ENCODE measurements around the gene EXOC2. TPM values are rescaled to one million over a fixed set of nuclear protein-coding genes. Genes with fewer than 3 reads are reported as not detected.
"Not testable (repeated sequence)": the region's sequence is repeated elsewhere in the genome, so short reads cannot be mapped to it uniquely, and the experiment has no call there.

EXOC2 gene
- total RNA-seq, 5 donors from 2014 or later (not counting 1 experiment from before 2014, with no cell fraction given) = 30.7 to 40.6 (median 39.3) TPM

DNA sequence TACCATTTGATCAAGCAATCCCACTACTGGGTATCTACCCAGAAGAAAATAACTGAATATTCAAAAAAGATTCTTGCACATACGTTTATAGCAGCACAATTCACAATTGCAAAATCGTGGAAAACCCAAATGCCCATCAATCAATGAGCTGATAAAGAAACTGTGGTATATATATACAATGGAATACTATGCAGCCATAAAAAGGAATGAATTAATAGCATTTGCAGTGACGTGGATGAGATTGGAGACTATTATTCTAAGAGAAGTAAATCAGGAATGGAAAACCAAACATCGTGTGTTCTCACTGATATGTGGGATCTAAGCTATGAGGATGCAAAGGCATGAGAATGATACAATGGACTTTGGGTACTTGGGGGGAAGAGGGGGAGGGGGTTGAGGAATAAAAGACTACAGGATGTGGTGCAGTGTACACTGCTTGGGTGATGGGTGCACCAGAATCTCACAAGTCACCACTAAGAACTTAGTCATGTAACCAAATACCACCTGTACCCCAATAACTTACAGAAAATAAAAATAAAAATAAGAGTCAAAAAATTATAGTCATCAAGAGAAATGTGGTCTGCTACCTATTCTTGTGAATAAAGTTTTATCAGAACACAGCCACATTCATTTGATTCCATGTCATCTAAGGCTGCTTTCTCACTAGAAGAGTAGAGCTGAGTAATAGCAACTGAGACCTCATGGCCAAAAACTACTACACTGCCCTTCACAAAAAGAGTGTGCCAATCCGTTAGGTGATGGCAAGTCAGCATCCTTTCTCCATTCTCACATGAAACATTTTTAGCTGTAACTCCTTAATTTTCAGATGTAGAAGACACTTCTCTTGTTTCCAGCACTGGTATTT, 27.3 kb downstream of the EXOC2 start:
- peaks cover 3% of the 10 kb centered on the region in 2 experiments for H3K4me1 ChIP-seq (ENCODE audit: control insufficient read depth in 1 of 2, extremely low read depth in 1 of 2, insufficient read depth in 2 of 2, low read length in 2 of 2)
- no peaks in the 10 kb centered on the region for H3K27me3 ChIP-seq (replicated peaks in 1 of 2; ENCODE audit: control insufficient read depth in 2 of 2, extremely low read depth in 1 of 2, insufficient read depth in 2 of 2, low read length in 1 of 2)
- Mint-ChIP-seq H3K9me3 (peaks cover 4 to 14% (median 8%) of the 10 kb centered on the region in 3 donors), H3K4me3 (no peak overlapping the region), H3K36me3 (peaks cover 32% of the 10 kb centered on the region), H3K27ac (no peak overlapping the region), H3K4me1 (peaks cover 57 to 65% (median 58%) of the 10 kb centered on the region in 3 donors), H3K27me3 (no peaks in the 10 kb centered on the region)
- peaks cover 2 to 8% of the 10 kb centered on the region in 2 donors for H3K36me3 ChIP-seq (ENCODE audit: control insufficient read depth in 2 of 2, extremely low read depth in 1 of 2, insufficient read depth in 1 of 2, low read length in 1 of 2)
- ATAC-seq (replicated peaks in 1 of 4) (no peak), DNase-seq (no peak)
- H3K9me3 ChIP-seq = no peaks in the 10 kb centered on the region
- ChIA-PET POLR2A (interaction anchor here in 1 of 2 donors (0.6 kb wide), 1 partner anchor 48 kb away, joined by 3 read pairs; no protein-coding TSS in a partner anchor), CTCF (interaction anchor here in 1 of 2 donors (0.6 kb wide), 1 partner anchor 353 kb away, joined by 3 read pairs; no protein-coding TSS in a partner anchor)
- H3K4me3 ChIP-seq (ENCODE audit: control insufficient read depth in 1 of 2, extremely low read depth in 1 of 2, low read length in 1 of 2) = no peak overlapping the region
- 100% methylated on average over 2 of the region's 5 CpGs for WGBS (ENCODE audit: insufficient coverage)
- H3K27ac ChIP-seq (ENCODE audit: low read length) = no peak overlapping the region

DNA sequence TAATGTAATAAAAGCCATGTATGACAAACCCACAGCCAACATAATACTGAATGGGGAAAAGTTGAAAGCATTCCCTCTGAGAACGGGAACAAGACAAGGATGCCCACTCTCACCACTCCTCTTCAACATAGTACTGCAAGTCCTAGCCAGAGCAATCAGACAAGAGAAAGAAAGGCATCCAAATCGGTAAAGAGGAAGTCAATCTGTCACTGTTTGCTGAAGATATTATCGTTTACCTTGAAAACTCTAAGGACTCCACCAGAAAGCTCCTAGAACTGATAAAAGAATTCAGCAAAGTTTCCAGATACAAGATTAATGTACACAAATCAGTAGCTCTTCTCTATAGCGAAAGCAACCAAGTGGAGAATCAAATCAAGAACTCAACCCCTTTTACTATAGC, 29.2 kb downstream of the EXOC2 start:
- DNase-seq; H3K27me3 Mint-ChIP-seq; CTCF ChIA-PET; H3K27ac Mint-ChIP-seq; H3K27ac ChIP-seq (ENCODE audit: low read length); H3K9me3 ChIP-seq; H3K4me3 ChIP-seq (ENCODE audit: control insufficient read depth in 1 of 2, extremely low read depth in 1 of 2, low read length in 1 of 2); POLR2A ChIA-PET; ATAC-seq (replicated peaks in 1 of 4); H3K36me3 ChIP-seq (ENCODE audit: control insufficient read depth in 2 of 2, extremely low read depth in 1 of 2, insufficient read depth in 1 of 2, low read length in 1 of 2); H3K27me3 ChIP-seq (replicated peaks in 1 of 2; ENCODE audit: control insufficient read depth in 2 of 2, extremely low read depth in 1 of 2, insufficient read depth in 2 of 2, low read length in 1 of 2): not testable (repeated sequence)
- WGBS (ENCODE audit: insufficient coverage) = no CpG with 5 or more reads among the region's 4 CpGs
- peaks cover 3 to 14% of the 10 kb centered on the region in 2 experiments for H3K4me1 ChIP-seq (ENCODE audit: control insufficient read depth in 1 of 2, extremely low read depth in 1 of 2, insufficient read depth in 2 of 2, low read length in 2 of 2)
- Mint-ChIP-seq H3K36me3 (peaks cover 31% of the 10 kb centered on the region), H3K9me3 (peaks cover 4 to 14% (median 8%) of the 10 kb centered on the region in 3 donors), H3K4me3 (peak overlapping the region in 1 of 3 donors; percentile 62), H3K4me1 (peaks cover 70 to 75% (median 71%) of the 10 kb centered on the region in 3 donors)

DNA sequence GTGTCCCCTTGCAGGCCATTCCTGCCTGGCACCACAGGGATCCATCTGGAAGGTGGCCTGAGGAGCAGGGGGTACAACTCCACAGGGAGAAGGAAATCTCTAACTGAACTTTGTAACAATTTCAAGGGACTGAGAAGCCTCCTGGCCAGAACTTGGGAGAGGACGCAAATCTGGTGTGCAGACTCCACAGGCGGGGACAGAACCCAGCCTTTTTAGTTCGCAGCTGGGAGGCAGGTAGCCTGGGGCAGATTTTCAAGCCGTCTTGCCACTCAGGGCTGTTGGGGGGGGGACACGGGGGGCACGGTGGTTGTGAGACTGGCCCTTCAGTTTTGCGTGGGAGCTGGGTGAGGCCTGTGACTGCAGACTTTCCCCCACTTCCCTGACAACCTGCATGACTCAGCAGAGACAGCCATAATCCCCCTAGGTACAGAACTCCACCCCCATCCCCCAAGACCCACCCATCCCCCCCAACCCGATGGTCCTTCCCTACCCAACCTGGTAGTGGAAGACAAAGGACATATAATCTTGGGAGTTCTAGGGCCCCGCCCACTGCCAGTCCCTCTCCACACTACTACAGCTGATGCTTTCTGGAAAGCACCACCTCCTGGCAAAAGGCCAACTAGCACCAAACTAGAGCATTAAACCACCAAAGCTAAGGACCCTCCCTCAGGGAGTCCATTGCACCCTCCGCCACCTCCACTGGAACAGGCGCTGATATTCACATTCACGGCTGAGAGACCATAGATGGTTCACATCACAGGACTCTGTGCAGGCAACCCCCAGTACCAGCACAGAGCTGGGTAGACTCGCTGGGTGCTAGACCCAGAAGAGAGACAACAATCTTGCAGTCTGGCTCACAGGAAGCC, 33.0 kb downstream of the EXOC2 start:
- no peaks in the 10 kb centered on the region for H3K27me3 ChIP-seq (replicated peaks in 1 of 2; ENCODE audit: control insufficient read depth in 2 of 2, extremely low read depth in 1 of 2, insufficient read depth in 2 of 2, low read length in 1 of 2)
- Mint-ChIP-seq H3K4me3 (peak overlapping the region in 1 of 3 donors; percentile 60), H3K27me3 (no peaks in the 10 kb centered on the region), H3K36me3 (peaks cover 36% of the 10 kb centered on the region), H3K4me1 (peaks cover 60 to 70% (median 66%) of the 10 kb centered on the region in 3 donors), H3K27ac (peak overlapping the region; percentile 56 to 62), H3K9me3 (peaks cover 0 to 7% (median 2%) of the 10 kb centered on the region in 3 donors)
- CTCF ChIA-PET = no interaction called here
- ATAC-seq (replicated peaks in 1 of 4) (peak; percentile 45 to 58 (median 52)), DNase-seq (peak in 7 of 35 experiments; percentile 1 to 17 (median 3))
- POLR2A ChIA-PET = interaction anchor here in 1 of 2 donors (0.6 kb wide), 1 partner anchor 19 kb away, joined by 5 read pairs; no protein-coding TSS in a partner anchor
- WGBS (ENCODE audit: insufficient coverage) = 78% methylated on average over 7 of the region's 13 CpGs
- peaks cover 3 to 14% of the 10 kb centered on the region in 2 experiments for H3K4me1 ChIP-seq (ENCODE audit: control insufficient read depth in 1 of 2, extremely low read depth in 1 of 2, insufficient read depth in 2 of 2, low read length in 2 of 2)
- H3K27ac ChIP-seq (ENCODE audit: low read length) = no peak overlapping the region
- no peak overlapping the region for H3K4me3 ChIP-seq (ENCODE audit: control insufficient read depth in 1 of 2, extremely low read depth in 1 of 2, low read length in 1 of 2)
- H3K36me3 ChIP-seq (ENCODE audit: control insufficient read depth in 2 of 2, extremely low read depth in 1 of 2, insufficient read depth in 1 of 2, low read length in 1 of 2) = peaks cover 0 to 13% of the 10 kb centered on the region in 2 donors
- H3K9me3 ChIP-seq = no peaks in the 10 kb centered on the region

DNA sequence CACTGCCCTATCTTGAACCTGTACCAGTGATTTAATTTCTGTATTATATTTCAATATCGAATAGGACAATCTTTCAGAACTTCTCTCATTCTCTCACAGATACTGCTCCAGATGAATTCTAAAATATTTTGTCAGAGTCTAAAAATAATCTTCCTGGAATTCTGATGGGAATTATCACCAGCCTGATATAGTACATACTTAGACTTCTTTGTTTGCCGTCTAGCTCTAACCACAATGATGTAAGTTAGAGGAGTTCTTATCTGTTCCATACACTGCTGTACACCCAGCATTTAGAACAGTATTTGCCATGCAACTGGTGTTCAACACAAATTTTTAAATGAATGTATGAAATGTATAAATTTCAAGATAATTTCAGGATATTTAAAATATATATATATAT, 34.7 kb downstream of the EXOC2 start:
- POLR2A ChIA-PET = no interaction called here

DNA sequence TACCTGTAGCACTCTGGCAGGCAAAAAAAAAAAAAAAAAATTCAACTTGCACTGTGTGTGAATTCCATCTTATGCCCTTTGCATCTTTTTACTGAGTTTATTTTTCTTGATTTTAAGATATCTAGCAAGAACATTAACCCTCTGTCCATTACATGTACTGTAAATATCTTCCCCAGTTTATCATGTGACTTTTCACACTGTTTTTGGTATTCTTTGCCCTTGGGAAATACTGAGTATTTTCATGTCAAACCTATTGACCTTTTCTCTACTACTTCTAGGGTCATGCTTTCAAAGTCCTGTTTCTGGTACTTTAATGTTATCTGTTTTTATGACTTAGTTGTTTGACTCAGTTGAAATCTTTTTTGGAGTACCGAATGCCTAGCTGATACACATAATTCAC, 35.2 kb downstream of the EXOC2 start:
- H3K27ac Mint-ChIP-seq = peak overlapping the region in 1 of 2 donors; percentile 29
- no peak overlapping the region for H3K27ac ChIP-seq (ENCODE audit: low read length)

More for the DNA sequence above, 34.7 kb downstream of the EXOC2 start:
- H3K4me3 ChIP-seq (ENCODE audit: control insufficient read depth in 1 of 2, extremely low read depth in 1 of 2, low read length in 1 of 2) = no peak overlapping the region
- CTCF ChIA-PET = no interaction called here
- H3K9me3 Mint-ChIP-seq = peaks cover 0 to 3% (median 2%) of the 10 kb centered on the region in 3 donors
- H3K27me3 Mint-ChIP-seq = no peaks in the 10 kb centered on the region
- H3K4me1 Mint-ChIP-seq = peaks cover 49 to 63% (median 59%) of the 10 kb centered on the region in 3 donors
- H3K4me1 ChIP-seq (ENCODE audit: control insufficient read depth in 1 of 2, extremely low read depth in 1 of 2, insufficient read depth in 2 of 2, low read length in 2 of 2) = peaks cover 3 to 14% of the 10 kb centered on the region in 2 experiments
- no peak for DNase-seq
- no peaks in the 10 kb centered on the region for H3K27me3 ChIP-seq (replicated peaks in 1 of 2; ENCODE audit: control insufficient read depth in 2 of 2, extremely low read depth in 1 of 2, insufficient read depth in 2 of 2, low read length in 1 of 2)
- H3K36me3 Mint-ChIP-seq = peaks cover 38% of the 10 kb centered on the region
- no peaks in the 10 kb centered on the region for H3K9me3 ChIP-seq
- H3K27ac ChIP-seq (ENCODE audit: low read length) = no peak overlapping the region
- no peak for ATAC-seq (replicated peaks in 1 of 4)
- WGBS (ENCODE audit: insufficient coverage) = no CpG with 5 or more reads among the region's 2 CpGs
- H3K27ac Mint-ChIP-seq = peak overlapping the region in 1 of 2 donors; percentile 29
- no peak overlapping the region for H3K4me3 Mint-ChIP-seq
- H3K36me3 ChIP-seq (ENCODE audit: control insufficient read depth in 2 of 2, extremely low read depth in 1 of 2, insufficient read depth in 1 of 2, low read length in 1 of 2) = peaks cover 0 to 13% of the 10 kb centered on the region in 2 donors

More for the DNA sequence above, 35.2 kb downstream of the EXOC2 start:
- Histone ChIP-seq H3K4me3 (ENCODE audit: control insufficient read depth in 1 of 2, extremely low read depth in 1 of 2, low read length in 1 of 2) (no peak overlapping the region), H3K9me3 (no peaks in the 10 kb centered on the region), H3K27me3 (replicated peaks in 1 of 2; ENCODE audit: control insufficient read depth in 2 of 2, extremely low read depth in 1 of 2, insufficient read depth in 2 of 2, low read length in 1 of 2) (no peaks in the 10 kb centered on the region), H3K4me1 (ENCODE audit: control insufficient read depth in 1 of 2, extremely low read depth in 1 of 2, insufficient read depth in 2 of 2, low read length in 2 of 2) (peaks cover 3 to 13% of the 10 kb centered on the region in 2 experiments), H3K36me3 (ENCODE audit: control insufficient read depth in 2 of 2, extremely low read depth in 1 of 2, insufficient read depth in 1 of 2, low read length in 1 of 2) (peaks cover 0 to 13% of the 10 kb centered on the region in 2 donors)
- Mint-ChIP-seq H3K36me3 (peaks cover 42% of the 10 kb centered on the region), H3K4me1 (peaks cover 44 to 63% (median 59%) of the 10 kb centered on the region in 3 donors), H3K9me3 (peaks cover 0 to 3% (median 2%) of the 10 kb centered on the region in 3 donors), H3K27me3 (no peaks in the 10 kb centered on the region), H3K4me3 (no peak overlapping the region)
- no peak for DNase-seq
- ATAC-seq (replicated peaks in 1 of 4) = no peak
- no CpG with 5 or more reads among the region's 1 CpG for WGBS (ENCODE audit: insufficient coverage)
- CTCF ChIA-PET = no interaction called here
- POLR2A ChIA-PET = no interaction called here

All from T-cell (primary cell).